ENCODE data around the gene SAMD15.

GRCh38 chr14:77421201-77421600 lies 44.0 kb downstream of the SAMD15 start:
- TF ChIP-seq CTCF (conservative IDR thresholded peaks at IDR 0.05; ENCODE audit: low read depth, low read length) (no peak), EZH2phosphoT487 (IDR thresholded peaks at IDR 0.05; ENCODE audit: borderline replicate concordance, low read length) (no peak)
